ENCODE measurements around the gene PDK4. TPM values are rescaled to one million over a fixed set of nuclear protein-coding genes. Genes with fewer than 3 reads are reported as not detected.

PDK4 gene
- total and polyA plus RNA-seq, 11 donors: 45.6 to 4,362 (median 173) TPM

DNA sequence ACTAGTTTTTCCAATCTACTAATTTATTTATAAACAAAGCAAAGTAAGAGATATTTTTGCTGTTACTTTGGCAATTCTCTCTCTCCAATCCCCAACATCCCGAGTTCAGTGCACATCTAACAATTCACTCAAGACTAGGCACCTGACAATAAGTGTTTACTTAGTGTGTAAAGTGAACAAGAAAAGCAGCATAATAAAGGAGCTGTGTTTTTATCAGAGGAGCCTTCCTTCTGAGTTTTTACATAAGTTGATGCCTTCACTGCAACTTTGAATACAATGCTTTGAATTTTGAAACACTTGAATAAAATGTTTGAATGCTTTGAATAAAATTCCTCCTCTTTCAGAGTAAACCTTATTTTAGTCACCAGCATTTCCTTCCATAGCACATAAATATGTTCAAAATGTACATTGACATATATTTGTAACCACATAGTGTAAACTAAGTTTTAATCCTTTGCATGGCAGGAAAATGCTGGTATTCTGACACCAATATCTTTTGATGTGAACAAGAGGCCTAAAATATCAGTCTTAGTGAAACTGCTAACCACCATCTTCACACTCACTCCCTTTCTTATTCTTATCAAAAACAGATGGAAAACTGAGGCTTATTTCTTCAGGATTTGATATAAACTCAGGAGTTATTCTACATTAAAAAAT lies 11.4 kb downstream of the PDK4 start:
- H3K4me1 ChIP-seq: peaks cover 0 to 44% (median 17%) of the 10 kb centered on the region in 12 donors

DNA sequence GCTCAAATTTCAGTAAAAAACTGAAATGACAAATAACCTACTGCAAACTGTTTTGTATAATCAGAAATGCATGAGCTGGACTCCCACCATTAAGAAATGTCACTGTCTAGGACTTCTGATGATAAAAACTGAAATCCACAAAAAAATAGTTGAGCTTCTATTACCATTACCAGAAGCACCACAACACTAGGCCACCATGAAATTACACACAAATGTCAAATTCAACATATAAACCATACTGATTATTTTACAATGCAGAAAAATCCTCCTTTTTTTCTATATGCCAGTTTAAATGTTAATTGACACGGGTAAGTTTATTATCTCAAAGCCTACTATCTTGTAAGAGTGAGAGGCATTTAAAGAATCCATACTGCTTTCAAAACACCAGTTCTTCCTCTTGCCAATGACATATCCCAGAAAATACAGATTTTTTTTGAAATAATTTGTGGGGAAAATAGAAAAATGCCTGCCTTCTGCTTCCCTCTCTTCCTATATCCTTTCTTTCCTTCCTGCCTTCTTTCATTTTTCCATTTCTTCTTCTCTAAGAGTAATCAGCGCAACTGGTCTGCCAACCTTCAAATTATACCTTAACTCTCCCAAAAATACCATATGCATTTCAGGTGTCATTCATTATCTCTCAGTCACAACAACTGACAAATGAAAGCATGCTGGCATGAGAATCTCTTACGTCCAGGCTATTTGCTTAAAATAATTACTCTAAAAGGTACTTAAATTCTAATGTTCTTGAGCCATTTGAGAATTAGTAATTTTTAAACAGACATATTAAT lies 12.3 kb downstream of the PDK4 start:
- Histone ChIP-seq H3K27ac (peak overlapping the region in 3 of 12 donors; percentile 20 to 98 (median 42)), H3K9me3 (no peaks in the 10 kb centered on the region), H3K4me3 (no peak overlapping the region), H3K4me1 (peaks cover 0 to 35% (median 12%) of the 10 kb centered on the region in 12 donors), H3K27me3 (no peaks in the 10 kb centered on the region), H3K36me3 (peaks cover 0 to 66% (median 61%) of the 10 kb centered on the region in 9 donors)
- TF ChIP-seq POLR2A (IDR thresholded peaks at IDR 0.05): peak; percentile 31 to 38
- TF ChIP-seq, protein P1, sequence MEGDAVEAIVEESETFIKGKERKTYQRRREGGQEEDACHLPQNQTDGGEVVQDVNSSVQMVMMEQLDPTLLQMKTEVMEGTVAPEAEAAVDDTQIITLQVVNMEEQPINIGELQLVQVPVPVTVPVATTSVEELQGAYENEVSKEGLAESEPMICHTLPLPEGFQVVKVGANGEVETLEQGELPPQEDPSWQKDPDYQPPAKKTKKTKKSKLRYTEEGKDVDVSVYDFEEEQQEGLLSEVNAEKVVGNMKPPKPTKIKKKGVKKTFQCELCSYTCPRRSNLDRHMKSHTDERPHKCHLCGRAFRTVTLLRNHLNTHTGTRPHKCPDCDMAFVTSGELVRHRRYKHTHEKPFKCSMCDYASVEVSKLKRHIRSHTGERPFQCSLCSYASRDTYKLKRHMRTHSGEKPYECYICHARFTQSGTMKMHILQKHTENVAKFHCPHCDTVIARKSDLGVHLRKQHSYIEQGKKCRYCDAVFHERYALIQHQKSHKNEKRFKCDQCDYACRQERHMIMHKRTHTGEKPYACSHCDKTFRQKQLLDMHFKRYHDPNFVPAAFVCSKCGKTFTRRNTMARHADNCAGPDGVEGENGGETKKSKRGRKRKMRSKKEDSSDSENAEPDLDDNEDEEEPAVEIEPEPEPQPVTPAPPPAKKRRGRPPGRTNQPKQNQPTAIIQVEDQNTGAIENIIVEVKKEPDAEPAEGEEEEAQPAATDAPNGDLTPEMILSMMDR (IDR thresholded peaks at IDR 0.05): no peak
- DNase-seq: no peak
- intact Hi-C loops (cut with DNase I): loop anchor here in 3 of 10 donors (2.0 to 5.0 kb wide), 2 partner anchors 31 to 37 kb away; no protein-coding TSS in a partner anchor
- 34 to 69% (median 36%) methylated on average over 3 of the region's 3 CpGs for WGBS, 4 donors
- peak in 2 of 4 donors; percentile 2 to 5 for ATAC-seq

More for the DNA sequence above, 11.4 kb downstream of the PDK4 start:
- TF ChIP-seq POLR2A (IDR thresholded peaks at IDR 0.05): peak; percentile 44 to 47
- TF ChIP-seq, protein P1 (IDR thresholded peaks at IDR 0.05): no peak
- ATAC-seq (no peak), DNase-seq (no peak)
- no peaks in the 10 kb centered on the region for H3K9me3 ChIP-seq
- no peaks in the 10 kb centered on the region for H3K27me3 ChIP-seq
- intact Hi-C loops (cut with DNase I): loop anchor here in 6 of 10 donors (1.0 to 5.0 kb wide), 4 partner anchors 32 to 38 kb away; no protein-coding TSS in a partner anchor
- H3K36me3 ChIP-seq: peaks cover 0 to 75% (median 69%) of the 10 kb centered on the region in 9 donors
- peak overlapping the region in 5 of 12 donors; percentile 5 to 99 (median 42) for H3K27ac ChIP-seq
- peak overlapping the region in 1 of 12 donors; percentile 86 for H3K4me3 ChIP-seq
- WGBS, 4 donors: 82 to 93% (median 85%) methylated on average over 1 of the region's 1 CpG

DNA sequence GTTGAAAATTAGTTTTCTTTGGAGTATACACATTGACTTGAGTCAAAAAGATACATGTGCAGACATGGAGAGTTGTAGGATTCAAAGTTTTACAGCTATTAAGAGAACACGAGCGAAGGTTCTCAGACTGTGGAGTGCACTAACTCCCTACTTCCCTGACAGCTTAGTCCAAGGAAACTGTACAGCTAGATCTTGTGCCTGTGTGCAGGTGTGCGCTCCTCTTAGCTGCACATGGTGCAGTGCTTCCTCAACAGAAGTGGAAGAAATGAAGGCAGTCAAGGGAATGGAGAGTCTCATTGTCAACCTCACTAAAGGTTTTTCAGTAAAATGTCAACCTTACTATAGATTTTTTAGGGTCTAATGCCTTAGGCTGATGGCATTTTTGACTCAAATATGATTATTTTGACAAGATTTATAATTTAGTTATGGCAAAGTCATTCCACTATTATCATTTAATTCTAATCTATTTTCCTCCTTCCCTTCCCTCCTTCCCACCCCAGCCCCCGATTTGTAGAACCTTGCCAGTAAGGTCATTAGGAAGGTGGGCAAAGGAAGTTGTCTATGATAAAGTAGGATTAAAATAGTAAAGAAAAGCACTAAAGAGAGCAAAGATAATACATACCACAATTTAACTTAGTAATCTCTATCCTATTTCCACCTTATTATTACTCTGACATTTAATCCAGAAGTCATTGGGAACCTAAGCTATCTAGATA lies 13.6 kb downstream of the PDK4 start:
- DNase-seq (peak in 1 of 5 donors; percentile 43), ATAC-seq (peak; percentile 49 to 70 (median 60))
- WGBS, 4 donors: 84 to 93% (median 92%) methylated on average over 4 of the region's 4 CpGs
- Histone ChIP-seq H3K9me3 (no peaks in the 10 kb centered on the region), H3K4me1 (peaks cover 0 to 23% (median 4%) of the 10 kb centered on the region in 12 donors), H3K4me3 (no peak overlapping the region), H3K27ac (peak overlapping the region in 3 of 12 donors; percentile 12 to 41 (median 38)), H3K27me3 (no peaks in the 10 kb centered on the region), H3K36me3 (peaks cover 0 to 53% (median 48%) of the 10 kb centered on the region in 9 donors)
- intact Hi-C loops (cut with DNase I): loop anchor here in 2 of 10 donors (5.0 kb wide), 1 partner anchor 35 kb away; no protein-coding TSS in a partner anchor
- TF ChIP-seq, protein P1 (IDR thresholded peaks at IDR 0.05): no peak
- TF ChIP-seq POLR2A (IDR thresholded peaks at IDR 0.05): no peak

All from heart left ventricle (tissue), 16 donors.